HepG2 (cell line): Measurements from ENCODE around the gene BDKRB1. TPM values are rescaled to one million over a fixed set of nuclear protein-coding genes. Genes with fewer than 3 reads are reported as not detected.
"Not testable (repeated sequence)": the region's sequence is repeated elsewhere in the genome, so short reads cannot be mapped to it uniquely, and the experiment has no call there.

Experiments used
- ATAC-seq: fragments of 200-7000 bp; cut with Tn5 transposase; 3 replicates; pipeline ENCODE4 v1.9.1; 2020; ENCODE audit warnings: mild to moderate bottlenecking, moderate library complexity
- BruUV-seq: library from RNA; stranded (reverse); fragments of 400-500 nt; replicated peaks from 2 replicates; lab custom pipeline; 2021; lab: Mats Ljungman, UMichigan
- CTCF ChIA-PET: fragments of 300-600 bp; formaldehyde crosslinking; extraction: SDS; loops from one replicate; lab custom pipeline; 2021; ENCODE audit warnings: low total read pairs, inconsistent platforms, low intra/inter-chr PET ratio; lab: Yijun Ruan, JAX
- POLR2A ChIA-PET: fragments of 350-600 bp; sonication (Branson Sonifier 250); formaldehyde crosslinking; loops from one replicate; lab custom pipeline; 2020; ENCODE audit warnings: antibody characterized with exemption, inconsistent platforms; lab: Yijun Ruan, JAX
- DNase-seq: peaks from one replicate; pipeline ENCODE4 v3.0.0-alpha.2; 2015; ENCODE audit warnings: low spot score
- FAIRE-seq: peaks from 3 replicates; lab custom pipeline; 2011; peaks lifted over from hg19 to GRCh38; lab: Jason Lieb, UNC
- H2AFZ ChIP-seq: one replicate; pipeline ENCODE4 v1.6.1; 2011; ENCODE audit warnings: low read length, inconsistent platforms
- H3K27ac ChIP-seq: fragments of 300-600 bp; 3 replicates; pipeline ENCODE4 v1.8.0; 2011; ENCODE audit warnings: mixed run types, mild to moderate bottlenecking, mixed read lengths, low read length, inconsistent platforms; ENCODE audit not compliant: insufficient read depth; ENCODE audit errors: extremely low read length
- H3K27me3 ChIP-seq, 2 experiments: fragments of 200-600 bp in 1 of 2; 2 replicates in 1 of 2; 3 replicates in 1 of 2; pipeline versions ENCODE4 v1.6.0 to v1.8.0; 2011; ENCODE audit warnings: low read length in 2 of 2, mild to moderate bottlenecking in 2 of 2, moderate library complexity in 2 of 2, inconsistent platforms in 1 of 2; ENCODE audit not compliant: insufficient read depth in 2 of 2, control insufficient read depth in 1 of 2
- H3K36me3 ChIP-seq, 2 experiments: fragments of 200-600 bp in 1 of 2; replicated peaks in 1 of 2; 2 replicates in 1 of 2; 3 replicates in 1 of 2; pipeline versions ENCODE4 v1.5.1 to v1.8.0; 2011; ENCODE audit warnings: low read length in 2 of 2, inconsistent platforms in 1 of 2; ENCODE audit not compliant: insufficient read depth in 2 of 2, control insufficient read depth in 1 of 2
- H3K4me1 ChIP-seq: 2 replicates; pipeline ENCODE4 v1.5.1; 2012; ENCODE audit warnings: low read length, inconsistent platforms; ENCODE audit not compliant: insufficient read depth
- H3K4me2 ChIP-seq: 2 replicates; pipeline ENCODE4 v1.6.0; 2011; ENCODE audit warnings: low read depth, low read length, inconsistent platforms
- H3K4me3 ChIP-seq, 3 experiments: fragments of 200-600 bp in 1 of 3; sonication (generic), shearing (Covaris generic) in 1 of 3; replicated peaks in 1 of 3; 2 replicates each; pipeline ENCODE4 v1.5.1; 2011 to 2016; ENCODE audit warnings: low read length in 3 of 3, inconsistent platforms in 2 of 3, low read depth in 2 of 3, mild to moderate bottlenecking in 2 of 3, control low read depth in 1 of 3, mixed read lengths in 1 of 3; ENCODE audit not compliant: insufficient read depth in 1 of 3
- H3K79me2 ChIP-seq: one replicate; pipeline ENCODE4 v1.6.1; 2011; ENCODE audit warnings: low read length, inconsistent platforms; ENCODE audit not compliant: insufficient read depth
- H3K9ac ChIP-seq: 2 replicates; pipeline ENCODE4 v1.6.0; 2011; ENCODE audit warnings: mild to moderate bottlenecking, low read depth, low read length, inconsistent platforms; ENCODE audit not compliant: insufficient read depth
- H3K9me3 ChIP-seq: 2 replicates; pipeline ENCODE4 v1.5.1; 2012; ENCODE audit warnings: mild to moderate bottlenecking, low read length
- H4K20me1 ChIP-seq: 2 replicates; pipeline ENCODE4 v1.6.0; 2011; ENCODE audit warnings: inconsistent platforms, mild to moderate bottlenecking, low read length, moderate library complexity; ENCODE audit not compliant: insufficient read depth
- CREB1 ChIP-seq, 2 experiments: fragments of 450-650 bp in 1 of 2; IDR thresholded peaks; 2 replicates each; pipeline ENCODE4 v1.6.1; 2016 to 2017; ENCODE audit warnings: control low read depth in 1 of 2, mild to moderate bottlenecking in 1 of 2, missing compliant biosample characterization in 1 of 2, missing genetic modification characterization in 1 of 2
- FOXP1 ChIP-seq, 2 experiments: fragments of 450-650 bp in 1 of 2; IDR thresholded peaks; 2 replicates each; pipeline ENCODE4 v1.6.1; 2017 to 2018; ENCODE audit warnings: antibody characterized with exemption in 1 of 2
- MLLT10 ChIP-seq: sonication (generic); formaldehyde crosslinking; IDR thresholded peaks from 2 replicates; pipeline ENCODE4 v1.4.0; 2020; ENCODE audit warnings: missing genetic modification reagents
- MNT ChIP-seq: fragments of 450-650 bp; IDR thresholded peaks from 2 replicates; pipeline ENCODE4 v1.6.1; 2016
- RAD51 ChIP-seq: fragments of 450-650 bp; IDR thresholded peaks from 2 replicates; pipeline ENCODE4 v1.6.1; 2016; ENCODE audit warnings: borderline replicate concordance
- ZNF136 ChIP-seq: sonication (generic); formaldehyde crosslinking; IDR thresholded peaks from 2 replicates; pipeline ENCODE4 v1.8.1; 2022; ENCODE audit warnings: low read depth, mild to moderate bottlenecking, moderate library complexity, missing genetic modification reagents
- ZNF264 ChIP-seq: sonication (generic); formaldehyde crosslinking; IDR thresholded peaks from 2 replicates; pipeline ENCODE4 v1.4.0; 2020; ENCODE audit warnings: missing genetic modification reagents
- ZNF660 ChIP-seq: sonication (generic); formaldehyde crosslinking; IDR thresholded peaks from 2 replicates; pipeline ENCODE4 v1.5.1; 2020; ENCODE audit warnings: mild to moderate bottlenecking, low read depth, missing genetic modification reagents, borderline replicate concordance
- ZNF839 ChIP-seq: sonication (generic); formaldehyde crosslinking; IDR thresholded peaks from 2 replicates; pipeline ENCODE4 v1.4.0; 2020; ENCODE audit warnings: missing genetic modification reagents, mild to moderate bottlenecking, borderline replicate concordance
- WGBS: methylation state at CpG from one replicate; pipeline ENCODE4 v1.1.6; 2017; ENCODE audit warnings: low lambda C conversion rate; 5-methylcytosine and 5-hydroxymethylcytosine counted together
- in situ Hi-C: cut with HindIII; loops from 2 replicates; pipeline ENCODE4 v1.10.0; 2017; ENCODE audit warnings: low pct_unique_long_range_greater_than_20kb; ENCODE audit not compliant: extremely low pct_ligation_motif_present
- intact Hi-C: fragments of 100-400 bp; cut with micrococcal nuclease; formaldehyde crosslinking; loops from one replicate; pipeline ENCODE4 v1.10.0; 2022; ENCODE audit not compliant: unreplicated experiment
- polyA plus RNA-seq, 8 experiments: library from polyadenylated mRNA; depleted of rRNA in 3 of 8; stranded (reverse) in 7 of 8; unstranded in 1 of 8; fragments of >200 nt; fragmentation: Illumina TruSeq in 4 of 8; extraction: Trizol in 4 of 8; gene quantifications; 2 replicates each; pipeline versions ENCODE4 v1.2.1 to v1.2.3, GENCODE V29; 2011 to 2016; ENCODE audit warnings: low read depth in 4 of 8, missing spikeins in 1 of 8, mixed read lengths in 1 of 8; ENCODE audit not compliant: insufficient read depth in 1 of 8
- total RNA-seq, 5 experiments: library from RNA; depleted of rRNA; stranded (reverse); fragments of >200 nt; fragmentation: Illumina TruSeq; extraction: Trizol; gene quantifications; 2 replicates each; pipeline ENCODE4 v1.2.3, GENCODE V29; 2016; ENCODE audit warnings: low read depth in 1 of 5

BDKRB1 gene
- total and polyA plus RNA-seq, 2 of the 13 experiments (the other 11 are each of a cell fraction or from before 2014, with no cell fraction given), result 0.05 TPM; not detected in 1

- ATAC-seq, H3K27me3 ChIP-seq, H3K4me2 ChIP-seq, H3K27ac ChIP-seq, FAIRE-seq, H3K4me3 ChIP-seq, H3K4me1 ChIP-seq, DNase-seq, H3K9me3 ChIP-seq, H3K9ac ChIP-seq, POLR2A ChIA-PET, H3K36me3 ChIP-seq, BruUV-seq, H3K79me2 ChIP-seq, H4K20me1 ChIP-seq, intact Hi-C loops, H2AFZ ChIP-seq, in situ Hi-C loops, CTCF ChIA-PET: not testable (repeated sequence)
- 21% methylated on average over 3 of the region's 3 CpGs for WGBS
- TF ChIP-seq MNT, result peak; percentile 22; the same call in 1 of the 2 replicates
These were observed 10.9 kb upstream of the BDKRB1 start for GRCh38 chr14:96245074-96245473.

GRCh38 chr14:96245710-96246538, 10.1 kb upstream of the BDKRB1 start:
- Histone ChIP-seq H3K79me2 (no peaks in the 10 kb centered on the region), H3K27ac (no peak overlapping the region), H3K27me3 (no peaks in the 10 kb centered on the region), H3K4me3 (no peak overlapping the region), H2AFZ (no peak overlapping the region), H3K4me1 (no peaks in the 10 kb centered on the region), H3K9ac (no peak overlapping the region), H4K20me1 (no peaks in the 10 kb centered on the region), H3K36me3 (no peaks in the 10 kb centered on the region), H3K4me2 (no peak overlapping the region), H3K9me3 (no peaks in the 10 kb centered on the region)
- intact Hi-C loops, result no loop called here
- 0% methylated on average over 2 of the region's 3 CpGs for WGBS
- TF ChIP-seq MLLT10 (CRISPR knock-in tag), result no peak
- TF ChIP-seq RAD51, result no peak
- TF ChIP-seq ZNF264 (CRISPR knock-in tag), result no peak
- TF ChIP-seq CREB1 (IDR thresholded peaks at IDR 0.05), result peak; percentile 54; the same call in 1 of the 2 replicates
- TF ChIP-seq CREB1 (CRISPR knock-in tag; IDR thresholded peaks at IDR 0.05), result no peak
- no peak for TF ChIP-seq FOXP1 (IDR thresholded peaks at IDR 0.05)
- TF ChIP-seq FOXP1 (CRISPR knock-in tag; IDR thresholded peaks at IDR 0.05), result no peak
- TF ChIP-seq ZNF660, result no peak
- TF ChIP-seq ZNF136, result no peak
- TF ChIP-seq ZNF839, result no peak
- BruUV-seq, result no TSS peak
- FAIRE-seq, result no peak
- in situ Hi-C loops, result no loop called here
- ChIA-PET POLR2A (no interaction called here), CTCF (no interaction called here)
- no peak for DNase-seq
- ATAC-seq, result no peak
